Endothelial cell of umbilical vein (primary cell): ENCODE data around the gene ARHGEF11. TPM values are rescaled to one million over a fixed set of nuclear protein-coding genes. Genes with fewer than 3 reads are reported as not detected.

Experiments
- BruUV-seq: library from RNA; stranded (reverse); fragments of 400-500 nt; replicated peaks from 2 replicates; lab custom pipeline; 2021; lab: Mats Ljungman, UMichigan
- CTCF ChIA-PET: fragments of 300-600, 350-600 bp; sonication (Branson Sonifier 250); formaldehyde crosslinking; loops from one replicate; lab custom pipeline; 2021; ENCODE audit warnings: antibody characterized with exemption, inconsistent platforms; lab: Charles Lee
- POLR2A ChIA-PET: fragments of 300-600, 350-600 bp; sonication (Branson Sonifier 250); formaldehyde crosslinking; loops from one replicate; lab custom pipeline; 2021; ENCODE audit warnings: antibody characterized with exemption, inconsistent platforms; lab: Charles Lee
- DNase-seq: peaks from one replicate; pipeline ENCODE4 v3.0.0-alpha.2; 2011; ENCODE audit warnings: low read depth, low spot score
- FAIRE-seq: peaks from 2 replicates; lab custom pipeline; 2011; peaks lifted over from hg19 to GRCh38; lab: Jason Lieb, UNC
- H2AFZ ChIP-seq: 2 replicates; pipeline ENCODE4 v1.6.0; 2012; ENCODE audit warnings: low read depth, low read length, control low read depth, inconsistent platforms
- H3K27ac ChIP-seq: 2 replicates; pipeline ENCODE4 v1.5.1; 2011; ENCODE audit warnings: low read depth, mild to moderate bottlenecking, control low read depth, low read length, moderate library complexity; ENCODE audit not compliant: insufficient read depth
- H3K27me3 ChIP-seq, 2 experiments: 2 replicates each; pipeline versions ENCODE4 v1.6.0 to v1.6.1; 2011; ENCODE audit warnings: low read length in 2 of 2, mixed read lengths in 1 of 2; ENCODE audit not compliant: control insufficient read depth in 2 of 2, insufficient read depth in 2 of 2
- H3K36me3 ChIP-seq, 2 experiments: 2 replicates in 1 of 2; 3 replicates in 1 of 2; pipeline ENCODE4 v1.5.1; 2011; ENCODE audit warnings: low read length in 2 of 2, mild to moderate bottlenecking in 1 of 2, moderate library complexity in 1 of 2; ENCODE audit not compliant: control insufficient read depth in 2 of 2, insufficient read depth in 2 of 2; ENCODE audit errors: extremely low read depth in 1 of 2
- H3K4me1 ChIP-seq: 3 replicates; pipeline ENCODE4 v1.5.1; 2011; ENCODE audit warnings: mild to moderate bottlenecking, low read length; ENCODE audit not compliant: control insufficient read depth, insufficient read depth; ENCODE audit errors: extremely low read depth
- H3K4me2 ChIP-seq: 2 replicates; pipeline ENCODE4 v1.6.1; 2011; ENCODE audit warnings: low read length, control low read depth, mixed read lengths; ENCODE audit not compliant: insufficient read depth
- H3K4me3 ChIP-seq, 3 experiments: fragments of 200-600 bp in 1 of 3; sonication (generic), shearing (Covaris generic) in 1 of 3; replicated peaks in 1 of 3; 2 replicates each; pipeline ENCODE4 v1.5.1; 2011 to 2016; ENCODE audit warnings: control low read depth in 3 of 3, low read length in 3 of 3, mild to moderate bottlenecking in 2 of 3, inconsistent platforms in 1 of 3, low read depth in 1 of 3, moderate library complexity in 1 of 3; ENCODE audit not compliant: insufficient read depth in 1 of 3
- H3K79me2 ChIP-seq: 2 replicates; pipeline ENCODE4 v1.6.0; 2012; ENCODE audit warnings: low read length, inconsistent platforms; ENCODE audit not compliant: control insufficient read depth, insufficient read depth
- H3K9ac ChIP-seq: replicated peaks from 2 replicates; pipeline ENCODE3; 2011; ENCODE audit warnings: low read length, control low read depth; ENCODE audit not compliant: insufficient read depth; ENCODE audit errors: extremely low read depth
- H3K9me1 ChIP-seq: replicated peaks from 3 replicates; pipeline ENCODE4 v1.6.0; 2011; ENCODE audit warnings: mild to moderate bottlenecking, low read length; ENCODE audit not compliant: control insufficient read depth, insufficient read depth; ENCODE audit errors: extremely low read depth
- H3K9me3 ChIP-seq: replicated peaks from 2 replicates; pipeline ENCODE4 v1.5.1; 2012; ENCODE audit warnings: low read length, inconsistent platforms; ENCODE audit not compliant: control insufficient read depth, insufficient read depth
- H4K20me1 ChIP-seq: replicated peaks from 2 replicates; pipeline ENCODE3; 2011; ENCODE audit warnings: mild to moderate bottlenecking, low read length; ENCODE audit not compliant: control insufficient read depth, insufficient read depth; ENCODE audit errors: extremely low read depth
- EZH2 ChIP-seq: IDR thresholded peaks from 2 replicates; pipeline ENCODE4 v1.6.1; 2012; ENCODE audit warnings: borderline replicate concordance, low read depth, mild to moderate bottlenecking, moderate library complexity, low read length, inconsistent platforms; ENCODE audit not compliant: severe bottlenecking
- FOS ChIP-seq: IDR thresholded peaks from 2 replicates; pipeline ENCODE4 v1.6.1; 2011; ENCODE audit warnings: mild to moderate bottlenecking, low read length, moderate library complexity, borderline replicate concordance; ENCODE audit not compliant: insufficient read depth
- GATA2 ChIP-seq: IDR thresholded peaks from 2 replicates; pipeline ENCODE4 v1.7.0; 2011; ENCODE audit warnings: low read depth, mild to moderate bottlenecking, moderate library complexity, mixed read lengths, low read length; ENCODE audit not compliant: insufficient read length, insufficient read depth
- JUN ChIP-seq: IDR thresholded peaks from 2 replicates; pipeline ENCODE4 v1.6.1; 2011; ENCODE audit warnings: borderline replicate concordance, low read depth; ENCODE audit not compliant: insufficient read length, insufficient read depth
- MAX ChIP-seq: IDR thresholded peaks from 2 replicates; pipeline ENCODE4 v1.6.1; 2011; ENCODE audit not compliant: insufficient read depth, insufficient read length
- MYC ChIP-seq: IDR thresholded peaks from one replicate; pipeline ENCODE4 v1.6.1; 2011; ENCODE audit warnings: mild to moderate bottlenecking, low read depth, low read length
- POLR2A ChIP-seq: IDR thresholded peaks from 2 replicates; pipeline ENCODE4 v1.6.1; 2012; ENCODE audit warnings: low read depth, mild to moderate bottlenecking, control low read depth, low read length
- POLR2AphosphoS5 ChIP-seq: IDR thresholded peaks from 2 replicates; pipeline ENCODE4 v1.6.1; 2012; ENCODE audit warnings: low read depth, mild to moderate bottlenecking, control low read depth, low read length, moderate library complexity; ENCODE audit not compliant: insufficient read depth
- dilution Hi-C: fragments of 300-500 bp; cut with MboI; formaldehyde crosslinking; loops from one replicate; pipeline ENCODE4 v1.15.0; 2019; ENCODE audit warnings: low sequenced_read_pairs; ENCODE audit not compliant: extremely low pct_ligation_motif_present
- intact Hi-C: fragments of 100-400 bp; cut with micrococcal nuclease; formaldehyde crosslinking; loops from one replicate; pipeline ENCODE4 v1.10.0; 2022
- polyA plus RNA-seq, 4 experiments: library from polyadenylated mRNA; depleted of rRNA in 3 of 4; stranded (reverse) in 3 of 4; unstranded in 1 of 4; fragments of >200 nt; gene quantifications; 2 replicates each; pipeline versions ENCODE4 v1.2.1 to v1.2.3, GENCODE V29; 2011 to 2012; ENCODE audit warnings: missing spikeins in 1 of 4
- total RNA-seq: library from RNA; stranded (reverse); gene quantifications from 2 replicates; pipeline ENCODE4 v1.2.3, GENCODE V29; 2021
- TF ChIP-seq, protein P1 (sequence below), 2 donors: IDR thresholded peaks; 1 replicate in 1 of 2; 2 replicates in 1 of 2; pipeline ENCODE4 v1.5.1; 2011; ENCODE audit warnings: low read length in 2 of 2, mild to moderate bottlenecking in 2 of 2, moderate library complexity in 2 of 2, control low read depth in 1 of 2, inconsistent platforms in 1 of 2, low read depth in 1 of 2; ENCODE audit not compliant: insufficient read depth in 1 of 2; ENCODE audit errors: extremely low read depth in 1 of 2

Gene ARHGEF11
- total and polyA plus RNA-seq, 2 donors (not counting 3 experiments of a cell fraction or from before 2014, with no cell fraction given): 18.2 to 28.0 TPM

- intact Hi-C loops: no loop called here
- H3K36me3 ChIP-seq: peaks cover 5 to 39% of the 10 kb centered on the region in 2 experiments
- no peaks in the 10 kb centered on the region for H3K27me3 ChIP-seq
- H3K4me3 ChIP-seq: no peak overlapping the region
- no peaks in the 10 kb centered on the region for H3K9me1 ChIP-seq
- no peak overlapping the region for H3K27ac ChIP-seq
- no peaks in the 10 kb centered on the region for H3K79me2 ChIP-seq
- DNase-seq (no peak), FAIRE-seq (no peak)
- TF ChIP-seq GATA2 (no peak), POLR2A (no peak), JUN (no peak), EZH2 (no peak), POLR2AphosphoS5 (no peak), MYC (no peak), MAX (no peak), FOS (no peak)
- TF ChIP-seq, protein P1, sequence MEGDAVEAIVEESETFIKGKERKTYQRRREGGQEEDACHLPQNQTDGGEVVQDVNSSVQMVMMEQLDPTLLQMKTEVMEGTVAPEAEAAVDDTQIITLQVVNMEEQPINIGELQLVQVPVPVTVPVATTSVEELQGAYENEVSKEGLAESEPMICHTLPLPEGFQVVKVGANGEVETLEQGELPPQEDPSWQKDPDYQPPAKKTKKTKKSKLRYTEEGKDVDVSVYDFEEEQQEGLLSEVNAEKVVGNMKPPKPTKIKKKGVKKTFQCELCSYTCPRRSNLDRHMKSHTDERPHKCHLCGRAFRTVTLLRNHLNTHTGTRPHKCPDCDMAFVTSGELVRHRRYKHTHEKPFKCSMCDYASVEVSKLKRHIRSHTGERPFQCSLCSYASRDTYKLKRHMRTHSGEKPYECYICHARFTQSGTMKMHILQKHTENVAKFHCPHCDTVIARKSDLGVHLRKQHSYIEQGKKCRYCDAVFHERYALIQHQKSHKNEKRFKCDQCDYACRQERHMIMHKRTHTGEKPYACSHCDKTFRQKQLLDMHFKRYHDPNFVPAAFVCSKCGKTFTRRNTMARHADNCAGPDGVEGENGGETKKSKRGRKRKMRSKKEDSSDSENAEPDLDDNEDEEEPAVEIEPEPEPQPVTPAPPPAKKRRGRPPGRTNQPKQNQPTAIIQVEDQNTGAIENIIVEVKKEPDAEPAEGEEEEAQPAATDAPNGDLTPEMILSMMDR (IDR thresholded peaks at IDR 0.05; ENCODE audit: extremely low read depth in 1 of 2, insufficient read depth in 1 of 2, low read depth in 1 of 2, low read length in 2 of 2): no peak
- BruUV-seq: no TSS peak
- H3K4me2 ChIP-seq: no peak overlapping the region
- no peak overlapping the region for H2AFZ ChIP-seq
- dilution Hi-C loops: no loop called here
- ChIA-PET CTCF (interaction anchor here (1.2 to 2.7 kb wide), 3 partner anchors 8 to 151 kb away, joined by 4 to 11 read pairs (median 4); no protein-coding TSS in a partner anchor), POLR2A (no interaction called here)
- H3K9ac ChIP-seq: no peak overlapping the region
- H3K4me1 ChIP-seq: no peaks in the 10 kb centered on the region
- H3K9me3 ChIP-seq: no peaks in the 10 kb centered on the region
- no peaks in the 10 kb centered on the region for H4K20me1 ChIP-seq
Observed at GRCh38 chr1:156938813-156939212, 106.7 kb downstream of the ARHGEF11 start.
